Measurements from ENCODE around the gene BAD. TPM values are rescaled to one million over a fixed set of nuclear protein-coding genes. Genes with fewer than 3 reads are reported as not detected.

Gene BAD
- total RNA-seq, 1 experiment from 2014 or later, result 23.3 TPM

GRCh38 chr11:64291752-64292459 is 7.4 kb upstream of the BAD start:
- no CpG with 5 or more reads among the region's 96 CpGs for WGBS (ENCODE audit: extremely low coverage, insufficient read length, low lambda C conversion rate)
- Histone ChIP-seq H4K5ac (ENCODE audit: insufficient read length, low read depth, low read length) (no peak overlapping the region), H3K23ac (ENCODE audit: insufficient read length, low read depth, low read length) (no peak overlapping the region), H2BK20ac (ENCODE audit: low read depth, low read length, poor library complexity, severe bottlenecking) (no peak overlapping the region), H3K27ac (ENCODE audit: insufficient read length, low read depth, low read length) (no peak overlapping the region), H3K9ac (ENCODE audit: extremely low read depth, insufficient read length, low read length) (no peak overlapping the region), H3K4me2 (ENCODE audit: insufficient read depth, insufficient read length, low read length) (peak overlapping the region; percentile 58), H3K9me3 (ENCODE audit: control insufficient read depth, low read depth, low read length) (no peaks in the 10 kb centered on the region), H2BK15ac (ENCODE audit: low read depth, low read length) (no peak overlapping the region), H2BK5ac (ENCODE audit: insufficient read length, low read length) (no peak overlapping the region), H3K14ac (ENCODE audit: insufficient read depth, low read length) (no peak overlapping the region; the same call in 1 of the 2 replicates), H3K79me1 (ENCODE audit: insufficient read depth, low read depth, low read length, poor library complexity, severe bottlenecking) (no peaks in the 10 kb centered on the region), H4K20me1 (ENCODE audit: control insufficient read depth, insufficient read depth, insufficient read length) (no peaks in the 10 kb centered on the region), H3K56ac (ENCODE audit: insufficient read length, low read depth, low read length) (no peak overlapping the region), H2AK5ac (ENCODE audit: insufficient read length, low read length) (no peak overlapping the region), H2AFZ (ENCODE audit: low read length) (no peak overlapping the region), H3K18ac (ENCODE audit: insufficient read length, low read depth, low read length) (no peak overlapping the region), H3K27me3 (ENCODE audit: insufficient read depth, low read length) (peaks cover 63% of the 10 kb centered on the region), H3K4ac (ENCODE audit: low read depth, low read length) (no peak overlapping the region), H3K4me1 (ENCODE audit: insufficient read depth, low read length) (no peaks in the 10 kb centered on the region), H2BK120ac (ENCODE audit: low read depth, low read length, poor library complexity, severe bottlenecking) (no peak overlapping the region), H3K79me2 (ENCODE audit: insufficient read depth, low read length) (no peaks in the 10 kb centered on the region), H3K23me2 (ENCODE audit: insufficient read length, low read depth, low read length, poor library complexity, severe bottlenecking) (peaks cover 3% of the 10 kb centered on the region), H2BK12ac (ENCODE audit: insufficient read length, low read depth, low read length) (no peak overlapping the region), H4K8ac (replicated peaks; ENCODE audit: insufficient read length, low read depth, low read length) (no peak overlapping the region), H4K91ac (ENCODE audit: insufficient read length, low read depth, low read length) (no peak overlapping the region), H3T11ph (ENCODE audit: low read length) (no peak overlapping the region)
- Mint-ChIP-seq H3K27ac (no peak overlapping the region), H3K9me3 (no peaks in the 10 kb centered on the region; a peak in 2 of 5 replicates), H3K36me3 (ENCODE audit: insufficient read depth in 1 of 3, low read depth in 3 of 3) (peaks cover 0 to 2% (median 0%) of the 10 kb centered on the region in 3 experiments; a peak in 3 of 7 replicates), H3K4me3 (peak overlapping the region; percentile 47 to 77; a peak in 2 of 5 replicates), H3K4me1 (peaks cover 4 to 10% of the 10 kb centered on the region in 2 experiments), H3K27me3 (ENCODE audit: low read depth) (peaks cover 78% of the 10 kb centered on the region)
- no peak for TF ChIP-seq CTCF (conservative IDR thresholded peaks at IDR 0.05)
- no peak for DNase-seq
